HG02885 (cell line): ENCODE data around the gene CMTM7.
"Not testable (repeated sequence)": the region's sequence is repeated elsewhere in the genome, so short reads cannot be mapped to it uniquely, and the experiment has no call there.

Source experiments
- ATAC-seq: cut with Tn5 transposase; IDR thresholded peaks from one replicate; pipeline ENCODE4 v1.9.1; 2021; ENCODE audit warnings: mild to moderate bottlenecking; ENCODE audit not compliant: unreplicated experiment, poor library complexity

CMTM7 gene

GRCh38 chr3:32455609-32456428 lies 64.2 kb downstream of the CMTM7 start:
- ATAC-seq: peak; percentile 56

GRCh38 chr3:32456429-32457130 lies 64.9 kb downstream of the CMTM7 start:
- ATAC-seq: no peak

- ATAC-seq: peak; percentile 29
These were observed 66.4 kb downstream of the CMTM7 start for GRCh38 chr3:32457971-32458471.

GRCh38 chr3:32459450-32459849 lies 67.8 kb downstream of the CMTM7 start:
- ATAC-seq: no peak

- peak; percentile 83 for ATAC-seq
These were observed 68.5 kb downstream of the CMTM7 start for GRCh38 chr3:32460031-32460749.

- ATAC-seq: not testable (repeated sequence)
These were observed 69.3 kb downstream of the CMTM7 start for GRCh38 chr3:32460817-32461496.

GRCh38 chr3:32462191-32462986 lies 70.7 kb downstream of the CMTM7 start:
- not testable (repeated sequence) for ATAC-seq

GRCh38 chr3:32463415-32463814 lies 71.8 kb downstream of the CMTM7 start:
- ATAC-seq: not testable (repeated sequence)

GRCh38 chr3:32464726-32465125 lies 73.1 kb downstream of the CMTM7 start:
- ATAC-seq: not testable (repeated sequence)

GRCh38 chr3:32466808-32467207 lies 75.2 kb downstream of the CMTM7 start:
- not testable (repeated sequence) for ATAC-seq

- peak; percentile 64 for ATAC-seq
These were observed 75.8 kb downstream of the CMTM7 start for GRCh38 chr3:32467333-32468070.

GRCh38 chr3:32469151-32469874 lies 77.7 kb downstream of the CMTM7 start:
- ATAC-seq: peak; percentile 21

- ATAC-seq: no peak
These were observed 78.7 kb downstream of the CMTM7 start for GRCh38 chr3:32470362-32470761.

GRCh38 chr3:32471246-32471645 lies 79.6 kb downstream of the CMTM7 start:
- no peak for ATAC-seq

GRCh38 chr3:32472151-32472550 lies 80.5 kb downstream of the CMTM7 start:
- not testable (repeated sequence) for ATAC-seq

GRCh38 chr3:32474201-32474600 lies 82.5 kb downstream of the CMTM7 start:
- ATAC-seq: no peak

- no peak for ATAC-seq
These were observed 89.0 kb downstream of the CMTM7 start for GRCh38 chr3:32480604-32481003.
